ENCODE data around the gene RAF1. TPM values are rescaled to one million over a fixed set of nuclear protein-coding genes. Genes with fewer than 3 reads are reported as not detected.

RAF1 gene
- total RNA-seq, 3 donors from 2014 or later = 87.4 to 118 (median 110) TPM

GRCh38 chr3:12620305-12620704 is 43.6 kb downstream of the RAF1 start:
- intact Hi-C loops (cut with DNase I; ENCODE audit: low total_unique reads) = no loop called here
- no peak for DNase-seq (ENCODE audit: low spot score in 2 of 2)
- H3K27ac ChIP-seq = no peak overlapping the region
- H3K4me3 ChIP-seq = no peak overlapping the region
- no peaks in the 10 kb centered on the region for H3K4me1 ChIP-seq
- TF ChIP-seq POLR2AphosphoS5 (IDR thresholded peaks at IDR 0.05) (no peak), POLR2A (IDR thresholded peaks at IDR 0.05) (no peak)
- TF ChIP-seq, protein P1, sequence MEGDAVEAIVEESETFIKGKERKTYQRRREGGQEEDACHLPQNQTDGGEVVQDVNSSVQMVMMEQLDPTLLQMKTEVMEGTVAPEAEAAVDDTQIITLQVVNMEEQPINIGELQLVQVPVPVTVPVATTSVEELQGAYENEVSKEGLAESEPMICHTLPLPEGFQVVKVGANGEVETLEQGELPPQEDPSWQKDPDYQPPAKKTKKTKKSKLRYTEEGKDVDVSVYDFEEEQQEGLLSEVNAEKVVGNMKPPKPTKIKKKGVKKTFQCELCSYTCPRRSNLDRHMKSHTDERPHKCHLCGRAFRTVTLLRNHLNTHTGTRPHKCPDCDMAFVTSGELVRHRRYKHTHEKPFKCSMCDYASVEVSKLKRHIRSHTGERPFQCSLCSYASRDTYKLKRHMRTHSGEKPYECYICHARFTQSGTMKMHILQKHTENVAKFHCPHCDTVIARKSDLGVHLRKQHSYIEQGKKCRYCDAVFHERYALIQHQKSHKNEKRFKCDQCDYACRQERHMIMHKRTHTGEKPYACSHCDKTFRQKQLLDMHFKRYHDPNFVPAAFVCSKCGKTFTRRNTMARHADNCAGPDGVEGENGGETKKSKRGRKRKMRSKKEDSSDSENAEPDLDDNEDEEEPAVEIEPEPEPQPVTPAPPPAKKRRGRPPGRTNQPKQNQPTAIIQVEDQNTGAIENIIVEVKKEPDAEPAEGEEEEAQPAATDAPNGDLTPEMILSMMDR (IDR thresholded peaks at IDR 0.05) = no peak
- H3K36me3 ChIP-seq = no peaks in the 10 kb centered on the region
- H3K27me3 ChIP-seq = no peaks in the 10 kb centered on the region
- H3K9me3 ChIP-seq = no peaks in the 10 kb centered on the region

DNA sequence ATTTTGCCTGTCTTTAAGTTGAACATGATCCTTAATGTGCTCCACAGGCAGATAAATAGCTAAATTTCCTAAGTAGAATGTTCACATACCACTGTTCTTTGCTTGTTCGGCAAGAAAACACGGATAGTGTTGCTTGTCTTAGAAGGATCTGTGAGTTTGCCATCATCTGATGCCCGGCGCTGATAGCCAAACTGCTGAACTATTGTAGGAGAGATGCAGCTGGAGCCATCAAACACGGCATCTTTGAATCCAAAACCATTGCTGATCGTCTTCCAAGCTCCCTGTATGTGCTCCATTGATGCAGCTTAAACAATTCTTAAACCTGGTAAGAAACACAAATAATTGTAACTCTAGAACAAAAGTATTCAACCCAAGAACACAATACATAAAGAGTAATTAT is 45.5 kb downstream of the RAF1 start:
- no peak for TF ChIP-seq POLR2A (IDR thresholded peaks at IDR 0.05)
- TF ChIP-seq, protein P1 (IDR thresholded peaks at IDR 0.05) = no peak
- no peak for TF ChIP-seq POLR2AphosphoS5 (IDR thresholded peaks at IDR 0.05)
- intact Hi-C loops (cut with DNase I; ENCODE audit: low total_unique reads) = no loop called here

DNA sequence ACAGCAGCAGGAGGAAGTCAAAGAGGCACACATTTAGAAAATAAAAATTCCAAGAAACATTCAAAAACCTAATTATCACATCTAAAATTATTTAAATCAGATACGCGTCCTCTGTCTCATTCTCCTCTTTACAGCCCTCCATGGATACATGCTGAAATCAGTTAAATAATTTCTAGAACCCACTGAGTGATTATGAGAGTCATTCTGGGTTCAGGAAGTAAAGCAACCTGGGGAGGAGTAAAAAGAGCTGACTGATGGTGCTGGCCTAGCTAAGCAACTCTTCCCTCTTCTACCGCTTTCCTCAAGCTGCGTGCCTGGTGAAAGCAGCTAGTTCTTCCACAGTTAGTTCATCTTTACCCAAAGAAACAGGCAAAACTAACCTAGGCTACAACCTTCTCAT is 48.7 kb downstream of the RAF1 start:
- intact Hi-C loops (cut with DNase I; ENCODE audit: low total_unique reads) = no loop called here
- no peaks in the 10 kb centered on the region for H3K27me3 ChIP-seq
- DNase-seq (ENCODE audit: low spot score in 2 of 2) = no peak

More for the DNA sequence above, 45.5 kb downstream of the RAF1 start:
- H3K36me3 ChIP-seq = no peaks in the 10 kb centered on the region
- H3K9me3 ChIP-seq = no peaks in the 10 kb centered on the region
- DNase-seq (ENCODE audit: low spot score in 2 of 2) = no peak
- no peaks in the 10 kb centered on the region for H3K27me3 ChIP-seq
- no peaks in the 10 kb centered on the region for H3K4me1 ChIP-seq
- no peak overlapping the region for H3K4me3 ChIP-seq
- no peak overlapping the region for H3K27ac ChIP-seq

GRCh38 chr3:12613250-12613649 is 50.7 kb downstream of the RAF1 start:
- intact Hi-C loops (cut with DNase I; ENCODE audit: low total_unique reads) = no loop called here
- TF ChIP-seq POLR2AphosphoS5 (IDR thresholded peaks at IDR 0.05) = no peak
- TF ChIP-seq, protein P1 (IDR thresholded peaks at IDR 0.05) = no peak
- no peak for TF ChIP-seq POLR2A (IDR thresholded peaks at IDR 0.05)
- H3K9me3 ChIP-seq = no peaks in the 10 kb centered on the region
- H3K27me3 ChIP-seq = no peaks in the 10 kb centered on the region
- no peak for DNase-seq (ENCODE audit: low spot score in 2 of 2)
- H3K27ac ChIP-seq = no peak overlapping the region
- H3K4me1 ChIP-seq = no peaks in the 10 kb centered on the region
- no peak overlapping the region for H3K4me3 ChIP-seq
- no peaks in the 10 kb centered on the region for H3K36me3 ChIP-seq

More for the DNA sequence above, 48.7 kb downstream of the RAF1 start:
- Histone ChIP-seq H3K4me1 (no peaks in the 10 kb centered on the region), H3K4me3 (no peak overlapping the region), H3K36me3 (no peaks in the 10 kb centered on the region), H3K27ac (no peak overlapping the region), H3K9me3 (no peaks in the 10 kb centered on the region)
- TF ChIP-seq, protein P1 (IDR thresholded peaks at IDR 0.05) = no peak
- no peak for TF ChIP-seq POLR2AphosphoS5 (IDR thresholded peaks at IDR 0.05)
- no peak for TF ChIP-seq POLR2A (IDR thresholded peaks at IDR 0.05)

- H3K4me3 ChIP-seq = no peak overlapping the region
- no peak for DNase-seq (ENCODE audit: low spot score in 2 of 2)
- H3K27ac ChIP-seq = no peak overlapping the region
- no peaks in the 10 kb centered on the region for H3K9me3 ChIP-seq
- TF ChIP-seq, protein P1 (IDR thresholded peaks at IDR 0.05) = no peak
- TF ChIP-seq POLR2A (IDR thresholded peaks at IDR 0.05) = no peak
- TF ChIP-seq POLR2AphosphoS5 (IDR thresholded peaks at IDR 0.05) = no peak
- intact Hi-C loops (cut with DNase I; ENCODE audit: low total_unique reads) = no loop called here
- H3K4me1 ChIP-seq = no peaks in the 10 kb centered on the region
- H3K36me3 ChIP-seq = no peaks in the 10 kb centered on the region
- no peaks in the 10 kb centered on the region for H3K27me3 ChIP-seq
Observed at GRCh38 chr3:12612514-12613226, 51.2 kb downstream of the RAF1 start.
